ENCODE results near the gene NPTX1. TPM values are rescaled to one million over a fixed set of nuclear protein-coding genes. Genes with fewer than 3 reads are reported as not detected.

NPTX1 gene
- total RNA-seq, 2 experiments from 2014 or later = 8.8 to 10.0 TPM

- peaks cover 2% of the 10 kb centered on the region for H3K9me3 Mint-ChIP-seq
- CTCF ChIA-PET = no interaction called here
- no peak for DNase-seq
Observed at GRCh38 chr17:80498920-80499410, 22.6 kb upstream of the NPTX1 start.

GRCh38 chr17:80498242-80498919 lies 22.0 kb upstream of the NPTX1 start:
- no peak overlapping the region for H3K4me3 Mint-ChIP-seq
- CTCF ChIA-PET = no interaction called here
- no peaks in the 10 kb centered on the region for H3K36me3 Mint-ChIP-seq (ENCODE audit: low read depth)
- H3K4me1 Mint-ChIP-seq = peaks cover 10% of the 10 kb centered on the region
- H3K27me3 Mint-ChIP-seq = peaks cover 37% of the 10 kb centered on the region
- no peak for DNase-seq
- POLR2A ChIA-PET = no interaction called here
- peaks cover 2% of the 10 kb centered on the region for H3K9me3 Mint-ChIP-seq
- no peak overlapping the region for H3K27ac Mint-ChIP-seq

More at GRCh38 chr17:80498920-80499410, 22.6 kb upstream of the NPTX1 start:
- Mint-ChIP-seq H3K27ac (no peak overlapping the region), H3K27me3 (peaks cover 37% of the 10 kb centered on the region), H3K4me1 (peaks cover 10% of the 10 kb centered on the region), H3K36me3 (ENCODE audit: low read depth) (no peaks in the 10 kb centered on the region), H3K4me3 (no peak overlapping the region)
- POLR2A ChIA-PET = no interaction called here

GRCh38 chr17:80497726-80498241 lies 21.4 kb upstream of the NPTX1 start:
- no peak for DNase-seq
- H3K9me3 Mint-ChIP-seq = peaks cover 2% of the 10 kb centered on the region
- H3K27ac Mint-ChIP-seq = no peak overlapping the region
- ChIA-PET POLR2A (interaction anchor here (1.3 kb wide), 1 partner anchor 22 kb away, joined by 4 read pairs; no protein-coding TSS in a partner anchor), CTCF (no interaction called here)
- H3K4me1 Mint-ChIP-seq = peaks cover 10% of the 10 kb centered on the region
- H3K36me3 Mint-ChIP-seq (ENCODE audit: low read depth) = no peaks in the 10 kb centered on the region
- no peak overlapping the region for H3K4me3 Mint-ChIP-seq
- H3K27me3 Mint-ChIP-seq = peaks cover 40% of the 10 kb centered on the region

GRCh38 chr17:80494547-80494946 lies 18.1 kb upstream of the NPTX1 start:
- Mint-ChIP-seq H3K4me3 (no peak overlapping the region), H3K9me3 (peaks cover 2% of the 10 kb centered on the region), H3K4me1 (peaks cover 10% of the 10 kb centered on the region), H3K36me3 (ENCODE audit: low read depth) (no peaks in the 10 kb centered on the region), H3K27me3 (peaks cover 42% of the 10 kb centered on the region), H3K27ac (no peak overlapping the region)
- DNase-seq = no peak
- ChIA-PET CTCF (no interaction called here), POLR2A (interaction anchor here (1.5 kb wide), 1 partner anchor 50 kb away, joined by 3 read pairs; the partner anchor contains the start of gene RPTOR)

- DNase-seq = no peak
- Mint-ChIP-seq H3K27ac (no peak overlapping the region), H3K36me3 (ENCODE audit: low read depth) (no peaks in the 10 kb centered on the region), H3K9me3 (no peaks in the 10 kb centered on the region), H3K27me3 (peaks cover 35% of the 10 kb centered on the region), H3K4me3 (no peak overlapping the region), H3K4me1 (peaks cover 6% of the 10 kb centered on the region)
- ChIA-PET POLR2A (no interaction called here), CTCF (no interaction called here)
Observed at GRCh38 chr17:80492343-80493136, 16.1 kb upstream of the NPTX1 start.

- H3K36me3 Mint-ChIP-seq (ENCODE audit: low read depth) = no peaks in the 10 kb centered on the region
- H3K4me1 Mint-ChIP-seq = no peaks in the 10 kb centered on the region
- no peak overlapping the region for H3K4me3 Mint-ChIP-seq
- no peak overlapping the region for H3K27ac Mint-ChIP-seq
- H3K9me3 Mint-ChIP-seq = no peaks in the 10 kb centered on the region
- H3K27me3 Mint-ChIP-seq = peaks cover 32% of the 10 kb centered on the region
- ChIA-PET CTCF (no interaction called here), POLR2A (no interaction called here)
- DNase-seq = no peak
Observed at GRCh38 chr17:80491478-80492342, 15.3 kb upstream of the NPTX1 start.

GRCh38 chr17:80487511-80487910 lies 11.1 kb upstream of the NPTX1 start:
- ChIA-PET POLR2A (no interaction called here), CTCF (no interaction called here)
- Mint-ChIP-seq H3K4me1 (no peaks in the 10 kb centered on the region), H3K4me3 (no peak overlapping the region), H3K27me3 (peaks cover 32% of the 10 kb centered on the region), H3K36me3 (ENCODE audit: low read depth) (no peaks in the 10 kb centered on the region), H3K27ac (no peak overlapping the region), H3K9me3 (no peaks in the 10 kb centered on the region)
- DNase-seq = no peak

GRCh38 chr17:80486692-80487091 lies 10.3 kb upstream of the NPTX1 start:
- POLR2A ChIA-PET = no interaction called here
- CTCF ChIA-PET = no interaction called here
- H3K4me1 Mint-ChIP-seq = no peaks in the 10 kb centered on the region

GRCh38 chr17:80485846-80486245 lies 9.4 kb upstream of the NPTX1 start:
- no peaks in the 10 kb centered on the region for H3K4me1 Mint-ChIP-seq
- ChIA-PET CTCF (interaction anchor here (1.5 kb wide), 1 partner anchor 11 kb away, joined by 3 read pairs; no protein-coding TSS in a partner anchor), POLR2A (no interaction called here)
- H3K9me3 Mint-ChIP-seq = no peaks in the 10 kb centered on the region
- no peak overlapping the region for H3K27ac Mint-ChIP-seq
- H3K36me3 Mint-ChIP-seq (ENCODE audit: low read depth) = no peaks in the 10 kb centered on the region
- H3K4me3 Mint-ChIP-seq = no peak overlapping the region
- DNase-seq = no peak
- peaks cover 46% of the 10 kb centered on the region for H3K27me3 Mint-ChIP-seq

More at GRCh38 chr17:80486692-80487091, 10.3 kb upstream of the NPTX1 start:
- no peak overlapping the region for H3K4me3 Mint-ChIP-seq
- H3K9me3 Mint-ChIP-seq = no peaks in the 10 kb centered on the region
- no peak overlapping the region for H3K27ac Mint-ChIP-seq
- H3K36me3 Mint-ChIP-seq (ENCODE audit: low read depth) = no peaks in the 10 kb centered on the region
- H3K27me3 Mint-ChIP-seq = peaks cover 40% of the 10 kb centered on the region
- DNase-seq = no peak

GRCh38 chr17:80482555-80483308 lies 6.3 kb upstream of the NPTX1 start:
- DNase-seq = no peak
- Mint-ChIP-seq H3K27me3 (peaks cover 67% of the 10 kb centered on the region), H3K27ac (no peak overlapping the region), H3K4me3 (no peak overlapping the region), H3K9me3 (no peaks in the 10 kb centered on the region), H3K36me3 (ENCODE audit: low read depth) (no peaks in the 10 kb centered on the region), H3K4me1 (peaks cover 2% of the 10 kb centered on the region)
- CTCF ChIA-PET = no interaction called here
- POLR2A ChIA-PET = no interaction called here

- peaks cover 2% of the 10 kb centered on the region for H3K4me1 Mint-ChIP-seq
- H3K36me3 Mint-ChIP-seq (ENCODE audit: low read depth) = no peaks in the 10 kb centered on the region
- no peak overlapping the region for H3K4me3 Mint-ChIP-seq
- DNase-seq = no peak
- CTCF ChIA-PET = no interaction called here
- H3K27ac Mint-ChIP-seq = no peak overlapping the region
- POLR2A ChIA-PET = no interaction called here
- H3K27me3 Mint-ChIP-seq = peaks cover 63% of the 10 kb centered on the region
- no peaks in the 10 kb centered on the region for H3K9me3 Mint-ChIP-seq
Observed at GRCh38 chr17:80482058-80482318, 5.6 kb upstream of the NPTX1 start.

GRCh38 chr17:80481284-80482057 lies 5.1 kb upstream of the NPTX1 start:
- DNase-seq = no peak
- no peak overlapping the region for H3K27ac Mint-ChIP-seq
- H3K4me1 Mint-ChIP-seq = peaks cover 2% of the 10 kb centered on the region
- ChIA-PET POLR2A (no interaction called here), CTCF (no interaction called here)
- H3K36me3 Mint-ChIP-seq (ENCODE audit: low read depth) = no peaks in the 10 kb centered on the region
- no peaks in the 10 kb centered on the region for H3K9me3 Mint-ChIP-seq
- H3K27me3 Mint-ChIP-seq = peaks cover 59% of the 10 kb centered on the region
- H3K4me3 Mint-ChIP-seq = no peak overlapping the region

Data from activated CD4-positive, alpha-beta memory T cell treated with anti-CD3 and anti-CD28 coated beads, Interleukin-2, amount 10 ng/mL, durations not matched to agents 7 days and 5 days (primary cell).